IPS-18c (cell line): Measurements from ENCODE around the gene ANKRD40CL.
"Not testable (repeated sequence)": the region's sequence is repeated elsewhere in the genome, so short reads cannot be mapped to it uniquely, and the experiment has no call there.

Source experiments
- H3K4me3 ChIP-seq: 2 replicates; pipeline ENCODE4 v1.7.0; 2013; ENCODE audit warnings: low read depth, mild to moderate bottlenecking, low read length, moderate library complexity; ENCODE audit not compliant: insufficient read depth
- H3K9me3 ChIP-seq: one replicate; pipeline ENCODE4 v1.6.1; 2013; ENCODE audit warnings: mild to moderate bottlenecking, low read length, moderate library complexity; ENCODE audit not compliant: control insufficient read depth, insufficient read depth

The ANKRD40CL gene, protein sequence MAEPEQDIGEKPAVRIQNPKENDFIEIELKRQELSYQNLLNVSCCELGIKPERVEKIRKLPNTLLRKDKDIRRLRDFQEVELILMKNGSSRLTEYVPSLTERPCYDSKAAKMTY

GRCh38 chr17:50767446-50767845 lies at the start of gene ANKRD40CL:
Gene ANKRD40CL, minus strand, starts transcription at chr17:50767518. Its CDS starts 605 bp downstream, at chr17:50766913.
- no peak within 1 kb of the TSS for H3K4me3 ChIP-seq
- H3K9me3 ChIP-seq, result no peaks in the 10 kb centered on the region

- H3K9me3 ChIP-seq, result no peaks in the 10 kb centered on the region
- H3K4me3 ChIP-seq, result no peak overlapping the region
Observed at GRCh38 chr17:50816271-50816670, 49.0 kb upstream of the ANKRD40CL start.

DNA sequence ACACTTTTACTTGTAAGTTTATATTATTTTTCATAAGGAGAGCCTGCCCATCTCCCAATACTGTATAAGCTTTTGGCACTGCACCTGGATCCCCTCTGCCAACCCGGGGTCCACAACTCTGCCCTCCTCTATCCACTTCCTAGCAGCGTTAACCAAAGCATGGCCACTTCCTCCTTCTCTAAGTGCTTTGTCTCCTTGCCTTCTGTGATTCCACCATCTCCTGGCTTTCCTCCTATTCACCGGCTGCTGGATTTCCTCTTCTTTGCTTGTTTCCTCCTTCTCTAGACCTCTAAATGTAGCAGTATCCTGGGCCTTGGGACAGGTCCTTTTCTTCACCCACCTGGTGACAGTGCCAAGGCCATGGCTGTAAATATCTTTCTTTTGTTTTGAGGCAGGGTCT lies 48.1 kb upstream of the ANKRD40CL start:
- no peak overlapping the region for H3K4me3 ChIP-seq
- H3K9me3 ChIP-seq, result no peaks in the 10 kb centered on the region

- H3K9me3 ChIP-seq, result no peaks in the 10 kb centered on the region
- no peak overlapping the region for H3K4me3 ChIP-seq
Observed at GRCh38 chr17:50813583-50813982, 46.3 kb upstream of the ANKRD40CL start.

- no peak overlapping the region for H3K4me3 ChIP-seq
- H3K9me3 ChIP-seq, result no peaks in the 10 kb centered on the region
Observed at GRCh38 chr17:50808888-50809287, 41.6 kb upstream of the ANKRD40CL start.

GRCh38 chr17:50808413-50808812 lies 41.1 kb upstream of the ANKRD40CL start:
- H3K9me3 ChIP-seq, result peaks cover under 1% of the 10 kb centered on the region
- H3K4me3 ChIP-seq, result no peak overlapping the region

DNA sequence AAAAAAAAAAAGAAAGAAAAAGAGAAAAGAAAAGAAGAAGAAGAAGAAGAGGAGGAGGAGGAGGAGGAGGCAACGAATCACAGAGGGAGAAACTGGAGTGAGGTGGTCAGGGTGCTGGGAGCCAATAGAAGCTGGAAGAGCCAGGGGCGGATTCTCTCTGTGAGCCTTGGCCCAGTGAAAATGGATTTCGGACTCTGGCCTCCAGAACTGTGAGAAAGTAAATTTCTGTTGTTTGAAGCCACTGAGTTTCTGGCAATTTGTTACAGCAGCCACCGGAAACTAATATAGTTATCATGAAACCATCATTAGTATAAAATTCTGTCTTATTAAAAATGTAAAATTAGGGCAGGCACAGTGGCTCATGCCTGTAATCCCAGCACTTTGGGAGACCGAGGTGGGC lies 40.4 kb upstream of the ANKRD40CL start:
- peaks cover 4% of the 10 kb centered on the region for H3K9me3 ChIP-seq
- no peak overlapping the region for H3K4me3 ChIP-seq

DNA sequence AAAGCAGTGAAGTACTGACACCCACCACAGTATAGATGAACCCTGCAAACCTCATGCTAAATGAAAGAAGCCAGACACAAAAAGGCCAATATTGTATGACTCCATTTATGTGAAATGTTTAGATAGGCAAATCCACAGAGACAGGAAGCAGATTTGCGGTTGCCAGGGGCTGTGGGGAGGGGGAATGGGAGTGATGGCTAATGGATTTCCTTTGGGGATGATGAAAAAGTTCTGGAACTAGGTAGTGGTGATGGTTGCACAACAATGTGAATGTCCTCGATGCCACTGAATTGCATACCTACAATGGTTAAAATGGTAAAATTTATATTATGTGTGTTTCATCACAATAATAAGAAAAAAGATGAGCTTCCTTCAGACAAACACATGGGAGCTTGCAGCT lies 39.7 kb upstream of the ANKRD40CL start:
- no peak overlapping the region for H3K4me3 ChIP-seq
- peaks cover 4% of the 10 kb centered on the region for H3K9me3 ChIP-seq

DNA sequence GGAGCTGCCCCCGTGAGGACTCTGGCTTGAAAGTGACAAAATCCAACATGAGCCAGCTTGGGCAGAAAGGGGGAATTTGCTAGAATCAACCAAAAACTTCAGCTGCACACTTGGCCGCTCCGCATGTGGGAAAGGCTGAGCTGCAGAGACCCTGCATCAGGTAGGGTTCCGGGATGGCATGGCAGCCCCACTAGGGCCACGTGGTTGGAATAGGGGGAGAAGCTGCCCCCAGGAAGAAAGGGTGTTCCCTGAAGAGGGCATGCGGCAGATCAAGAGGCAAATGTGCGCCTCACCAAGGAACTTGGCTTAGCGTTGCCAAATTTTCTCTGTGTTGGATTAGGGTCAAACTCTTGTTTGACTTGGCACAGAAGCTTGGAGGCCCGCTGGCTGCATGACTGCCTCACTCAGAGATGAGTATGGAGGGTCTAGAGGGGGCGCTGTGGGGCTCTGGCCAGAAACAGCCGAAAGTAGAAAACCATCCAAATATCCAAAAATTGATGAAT lies 38.9 kb upstream of the ANKRD40CL start:
- Histone ChIP-seq H3K4me3 (no peak overlapping the region), H3K9me3 (peaks cover 4% of the 10 kb centered on the region)

GRCh38 chr17:50805486-50805885 lies 38.2 kb upstream of the ANKRD40CL start:
- Histone ChIP-seq H3K4me3 (no peak overlapping the region), H3K9me3 (peaks cover 4% of the 10 kb centered on the region)

- H3K4me3 ChIP-seq, result not testable (repeated sequence)
Observed at GRCh38 chr17:50804749-50805475, 37.6 kb upstream of the ANKRD40CL start.

DNA sequence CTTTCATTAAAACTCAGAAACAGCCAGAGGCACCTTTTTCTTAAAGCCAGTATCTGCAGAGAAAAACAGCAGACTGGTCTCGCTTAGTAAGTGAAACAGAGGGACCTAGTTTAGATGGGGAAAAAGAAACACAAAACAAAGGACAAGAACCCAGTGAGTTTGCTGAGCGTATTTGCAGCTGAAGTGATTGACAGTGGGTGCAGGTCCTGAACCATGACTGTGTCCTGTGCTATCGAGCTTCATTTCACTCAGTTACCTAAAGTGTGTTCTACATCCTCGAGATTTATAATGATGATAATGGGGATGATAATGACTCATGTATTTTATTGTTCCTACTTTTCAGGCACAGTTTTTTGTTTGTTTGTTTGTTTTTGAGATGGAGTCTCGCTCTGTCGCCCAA lies 36.4 kb upstream of the ANKRD40CL start:
- H3K4me3 ChIP-seq, result no peak overlapping the region
- peaks cover 4% of the 10 kb centered on the region for H3K9me3 ChIP-seq

More at GRCh38 chr17:50804749-50805475, 37.6 kb upstream of the ANKRD40CL start:
- H3K9me3 ChIP-seq, result not testable (repeated sequence)

DNA sequence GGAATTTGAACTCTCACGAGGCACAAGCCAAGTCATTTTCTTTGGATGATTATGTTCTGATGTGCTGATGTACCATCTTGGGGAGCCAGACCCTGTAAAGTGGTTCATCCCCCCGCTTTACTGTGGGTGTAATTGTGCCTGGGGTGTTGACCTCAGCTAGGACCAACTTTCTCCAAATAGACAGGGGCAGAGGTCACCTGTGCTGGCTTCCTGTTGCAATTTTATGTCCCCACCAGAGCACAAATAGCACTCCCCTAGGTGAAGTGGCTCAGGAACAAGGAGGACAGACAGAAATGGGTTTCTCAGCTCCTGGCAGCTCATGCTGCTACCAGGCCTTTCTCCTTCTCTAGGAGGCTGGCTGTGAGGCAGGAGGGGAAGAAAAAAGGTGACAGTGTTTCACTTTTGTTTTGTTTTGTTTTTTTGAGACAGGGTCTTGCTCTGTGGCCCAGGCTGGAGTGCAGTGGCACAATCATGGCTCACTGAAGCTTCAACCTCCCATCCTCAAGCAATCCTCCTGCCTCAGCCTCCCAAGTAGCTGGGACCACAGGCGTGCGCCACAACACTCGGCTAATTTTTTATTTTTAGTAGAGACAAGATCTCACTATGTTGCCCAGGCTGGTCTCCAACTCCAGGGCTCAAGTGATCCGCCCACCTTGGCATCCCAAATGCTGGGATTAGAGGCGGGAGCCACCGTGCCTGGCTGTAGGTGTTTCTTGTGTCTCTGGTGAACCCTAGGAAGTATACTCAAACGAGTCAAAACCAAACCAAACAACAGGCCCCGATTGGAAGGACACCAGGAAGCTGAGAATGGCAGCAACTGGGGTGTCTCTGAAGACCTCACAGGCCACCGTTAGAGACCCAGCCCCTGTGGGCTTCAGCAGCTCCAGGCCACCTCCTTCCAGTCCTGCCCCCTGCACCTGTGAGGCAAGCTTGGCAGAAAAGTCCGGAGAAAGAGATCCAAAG lies 35.6 kb upstream of the ANKRD40CL start:
- Histone ChIP-seq H3K4me3 (no peak overlapping the region), H3K9me3 (peaks cover 4% of the 10 kb centered on the region)

GRCh38 chr17:50800196-50800700 lies 32.9 kb upstream of the ANKRD40CL start:
- no peak overlapping the region for H3K4me3 ChIP-seq
- peaks cover 4% of the 10 kb centered on the region for H3K9me3 ChIP-seq

DNA sequence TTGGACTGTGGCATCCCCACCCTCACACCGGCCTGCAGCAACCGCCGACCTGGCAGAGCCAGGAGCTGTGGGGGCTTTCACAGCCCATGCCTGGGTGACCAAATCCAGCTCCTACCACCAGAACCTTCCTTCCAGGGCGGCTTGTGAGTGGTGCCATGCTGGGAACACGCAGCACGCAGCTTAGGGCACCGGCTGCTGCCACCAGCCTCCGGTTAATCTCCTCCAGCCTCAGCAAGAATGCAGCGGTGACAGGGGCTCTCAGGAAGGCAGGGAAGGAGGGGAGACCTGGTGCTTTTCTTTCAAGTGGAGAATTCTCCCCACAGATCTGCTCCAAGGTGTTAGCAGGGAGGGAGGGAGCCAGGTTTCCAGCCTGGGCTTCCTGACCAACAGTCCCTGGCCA lies 32.3 kb upstream of the ANKRD40CL start:
- H3K4me3 ChIP-seq, result no peak overlapping the region

DNA sequence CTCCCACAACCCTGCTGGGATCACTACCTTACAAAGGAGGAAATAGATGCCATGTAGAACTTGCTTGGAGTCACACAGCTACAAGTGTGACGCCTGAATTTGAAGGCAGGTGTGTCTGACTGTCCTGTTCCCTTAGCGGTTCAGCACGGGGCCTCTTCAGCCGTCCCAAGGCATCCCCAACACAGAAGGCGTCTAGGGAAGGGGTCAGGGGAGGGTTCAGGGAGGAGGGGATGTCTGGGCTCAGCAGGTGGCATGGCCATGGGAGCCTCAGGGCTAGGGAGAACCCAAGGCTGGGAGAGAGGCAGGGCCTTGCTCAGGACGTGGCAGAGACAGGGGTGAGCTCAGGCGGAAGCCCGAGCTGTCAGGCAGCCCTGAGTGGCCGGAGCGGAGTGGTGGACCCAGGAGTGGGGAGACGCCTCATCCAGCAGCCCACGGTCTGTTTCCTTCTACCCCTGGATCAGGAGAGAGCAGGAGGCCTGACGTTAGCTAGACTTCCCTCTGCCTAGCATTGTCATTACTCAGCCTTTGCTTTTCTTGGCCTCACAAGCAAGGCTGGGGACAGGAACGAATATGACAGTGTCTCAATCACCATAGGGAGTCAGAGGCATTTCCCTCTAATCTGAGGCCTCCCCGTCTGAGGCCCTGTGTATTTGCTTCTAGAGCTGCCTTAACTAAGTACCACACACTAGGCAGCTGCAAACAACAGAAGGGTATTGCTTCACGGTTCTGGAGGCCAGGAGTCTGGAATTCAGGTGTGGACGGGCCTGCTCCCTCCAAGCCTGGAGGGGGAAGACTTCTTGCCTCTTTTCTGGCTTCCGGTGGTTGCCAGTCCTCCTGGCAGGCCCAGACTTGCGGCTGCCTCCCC lies 31.3 kb upstream of the ANKRD40CL start:
- Histone ChIP-seq H3K4me3 (no peak overlapping the region), H3K9me3 (peaks cover 4% of the 10 kb centered on the region)

More for the DNA sequence above, 32.3 kb upstream of the ANKRD40CL start:
- H3K9me3 ChIP-seq, result peaks cover 4% of the 10 kb centered on the region
